Large intestine (tissue), 3 donors: ENCODE data around the gene NDOR1. TPM values are rescaled to one million over a fixed set of nuclear protein-coding genes. Genes with fewer than 3 reads are reported as not detected.

Experiments
- DNase-seq, 2 donors: peaks; one replicate each; pipeline versions ENCODE4 v3.0.0 to v3.0.0-alpha.2; 2013
- H3K27ac ChIP-seq: one replicate; pipeline ENCODE4 v1.5.1; 2013; ENCODE audit warnings: low read length
- H3K27me3 ChIP-seq: 2 replicates; pipeline ENCODE4 v1.6.1; 2013; ENCODE audit warnings: low read length; ENCODE audit not compliant: control insufficient read depth, insufficient read depth
- H3K36me3 ChIP-seq: 2 replicates; pipeline ENCODE4 v1.6.1; 2013; ENCODE audit warnings: low read length; ENCODE audit not compliant: control insufficient read depth, insufficient read depth
- H3K4me1 ChIP-seq: one replicate; pipeline ENCODE4 v1.6.1; 2013; ENCODE audit warnings: low read length; ENCODE audit not compliant: control insufficient read depth, insufficient read depth
- H3K4me3 ChIP-seq: one replicate; pipeline ENCODE4 v1.5.1; 2013; ENCODE audit warnings: low read length
- H3K9me3 ChIP-seq: one replicate; pipeline ENCODE4 v1.6.1; 2013; ENCODE audit warnings: mild to moderate bottlenecking, low read depth, low read length, moderate library complexity; ENCODE audit not compliant: control insufficient read depth
- WGBS: methylation state at CpG from one replicate; pipeline ENCODE4 v1.1.5; 2013; ENCODE audit warnings: low lambda C conversion rate; ENCODE audit not compliant: insufficient coverage; 5-methylcytosine and 5-hydroxymethylcytosine counted together
- polyA plus RNA-seq: library from polyadenylated mRNA; unstranded; fragments of 120-200 nt; gene quantifications from one replicate; pipeline ENCODE4 v1.2.1, GENCODE V29; 2013

The NDOR1 gene
- polyA plus RNA-seq, 1 donor = 12.1 TPM

DNA sequence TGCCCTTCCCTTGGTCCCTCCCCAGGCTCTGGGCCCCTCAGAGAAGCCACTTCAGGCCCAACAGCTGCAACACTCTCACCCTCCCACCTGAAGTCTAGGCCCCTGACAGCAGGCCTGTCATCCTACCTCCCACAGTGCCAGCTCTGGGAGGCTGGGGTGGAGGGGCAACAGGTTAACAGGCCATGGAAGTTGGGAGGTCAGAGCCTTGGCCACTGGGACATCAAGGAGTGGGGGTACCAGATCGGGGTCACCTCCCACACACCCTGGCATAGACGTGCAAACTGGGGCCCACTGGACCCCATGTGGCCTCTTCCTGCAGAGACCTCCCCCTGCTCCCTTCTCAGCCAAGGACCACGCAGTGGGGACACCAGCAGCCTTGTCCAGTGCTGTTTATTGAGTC lies 14.3 kb upstream of the NDOR1 start:
- no CpG with 5 or more reads among the region's 3 CpGs for WGBS
- H3K9me3 ChIP-seq = no peaks in the 10 kb centered on the region
- no peaks in the 10 kb centered on the region for H3K27me3 ChIP-seq
- no peak for DNase-seq
- peaks cover 56% of the 10 kb centered on the region for H3K4me1 ChIP-seq
- peaks cover 50% of the 10 kb centered on the region for H3K36me3 ChIP-seq
- no peak overlapping the region for H3K4me3 ChIP-seq
- H3K27ac ChIP-seq = no peak overlapping the region

DNA sequence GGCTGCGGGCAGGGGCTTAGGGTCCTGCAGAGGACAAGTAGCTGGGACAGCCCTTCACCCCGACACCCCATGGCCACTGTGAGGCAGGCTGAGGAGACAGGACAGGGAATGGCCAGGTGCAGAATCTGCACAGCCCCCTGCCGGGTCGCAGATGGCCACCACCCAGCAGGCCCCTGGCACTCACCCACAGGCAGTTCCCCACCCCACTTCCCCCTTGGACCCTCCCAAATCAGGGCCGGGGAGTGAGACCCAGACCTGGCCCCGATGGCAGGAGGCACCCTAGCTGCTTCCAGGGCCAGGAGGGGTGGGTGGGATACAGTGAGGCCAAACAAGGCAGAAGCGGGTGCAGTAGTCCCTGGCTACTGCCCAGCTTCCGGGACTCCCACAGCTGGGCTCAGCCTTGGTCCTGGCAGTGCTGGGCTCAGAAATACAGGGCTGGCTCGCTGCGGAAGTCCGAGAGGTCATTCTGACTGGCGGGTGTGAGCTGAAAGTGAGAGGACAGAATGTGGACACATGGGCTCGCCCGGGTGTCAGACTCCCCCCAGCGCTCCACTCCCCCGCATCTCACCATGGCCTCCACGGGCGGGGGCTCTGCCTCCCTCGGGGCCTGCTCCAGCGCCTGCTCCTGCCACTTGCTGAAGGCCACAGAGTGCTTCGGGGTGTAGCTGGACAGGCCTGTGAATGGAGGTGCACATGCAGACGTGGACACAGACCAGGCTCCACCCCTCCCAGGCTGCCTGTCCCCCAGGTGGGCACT lies 13.6 kb upstream of the NDOR1 start:
- Histone ChIP-seq H3K36me3 (peaks cover 43% of the 10 kb centered on the region), H3K4me3 (no peak overlapping the region), H3K4me1 (peaks cover 56% of the 10 kb centered on the region), H3K27ac (no peak overlapping the region), H3K27me3 (no peaks in the 10 kb centered on the region), H3K9me3 (no peaks in the 10 kb centered on the region)
- WGBS = no CpG with 5 or more reads among the region's 22 CpGs
- DNase-seq = no peak

DNA sequence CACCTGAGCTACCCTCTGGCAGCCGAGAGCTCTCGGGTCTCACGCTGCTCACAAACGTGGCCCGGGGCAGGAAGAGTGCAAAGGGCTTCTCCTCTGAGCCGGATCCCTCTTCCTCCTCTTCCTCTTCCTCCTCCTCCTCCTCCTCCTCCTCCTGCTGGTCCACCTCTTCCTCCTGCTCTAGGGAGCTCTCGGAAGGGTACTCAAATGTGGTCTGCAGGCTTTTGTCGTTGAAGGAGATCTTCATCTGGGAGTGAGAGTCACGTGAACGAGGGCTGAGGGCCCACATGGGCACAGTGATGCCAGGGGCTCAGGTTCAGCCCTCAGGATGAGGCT lies 13.1 kb upstream of the NDOR1 start:
- Histone ChIP-seq H3K9me3 (no peaks in the 10 kb centered on the region), H3K27ac (no peak overlapping the region), H3K27me3 (no peaks in the 10 kb centered on the region), H3K36me3 (peaks cover 40% of the 10 kb centered on the region), H3K4me1 (peaks cover 56% of the 10 kb centered on the region), H3K4me3 (no peak overlapping the region)
- WGBS = no CpG with 5 or more reads among the region's 10 CpGs
- DNase-seq = no peak

DNA sequence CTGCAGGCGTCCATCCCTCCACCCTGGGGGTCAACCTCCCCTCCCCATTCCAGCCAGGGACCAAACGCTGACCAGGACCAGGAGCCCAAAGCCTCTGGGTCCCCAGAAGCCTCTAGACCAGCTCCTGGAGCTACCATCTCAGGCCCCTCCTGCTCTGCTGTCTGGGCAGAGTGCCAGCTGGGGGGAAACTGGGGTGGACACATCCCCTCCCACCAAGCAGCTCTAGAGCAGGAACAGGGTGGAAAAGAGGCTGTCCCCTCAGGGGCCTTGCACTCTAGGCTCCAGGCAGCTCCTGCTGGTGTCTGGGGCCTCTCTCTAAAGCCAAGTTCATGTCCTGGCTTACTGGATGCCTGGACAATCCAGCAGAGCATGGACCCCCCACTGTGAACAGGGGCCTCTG lies 12.6 kb upstream of the NDOR1 start:
- Histone ChIP-seq H3K4me1 (peaks cover 57% of the 10 kb centered on the region), H3K36me3 (peaks cover 40% of the 10 kb centered on the region), H3K4me3 (no peak overlapping the region), H3K9me3 (no peaks in the 10 kb centered on the region), H3K27ac (no peak overlapping the region), H3K27me3 (no peaks in the 10 kb centered on the region)
- WGBS = no CpG with 5 or more reads among the region's 2 CpGs
- DNase-seq = no peak

DNA sequence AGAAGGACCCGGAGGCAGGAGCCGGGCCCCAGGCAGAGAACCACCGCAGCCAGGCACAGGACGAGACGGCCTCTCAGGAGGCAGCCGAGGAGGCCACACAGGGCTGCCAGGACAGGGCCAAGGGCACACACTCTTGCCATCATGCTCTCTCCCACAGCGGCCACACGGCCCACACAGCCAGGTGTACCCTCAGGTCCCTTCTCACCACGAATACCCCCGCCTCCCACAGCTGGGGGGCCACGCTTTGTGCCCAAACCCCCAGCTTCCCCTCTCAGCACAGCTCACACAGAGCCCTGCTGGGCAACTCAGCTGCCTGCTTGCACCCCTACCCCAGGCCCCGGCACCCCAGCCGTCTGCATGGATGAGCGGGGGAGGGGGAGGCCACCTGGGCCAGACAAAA lies 11.7 kb upstream of the NDOR1 start:
- Histone ChIP-seq H3K4me3 (no peak overlapping the region), H3K27me3 (no peaks in the 10 kb centered on the region), H3K36me3 (peaks cover 40% of the 10 kb centered on the region), H3K27ac (no peak overlapping the region), H3K4me1 (peaks cover 65% of the 10 kb centered on the region), H3K9me3 (no peaks in the 10 kb centered on the region)
- no peak for DNase-seq
- no CpG with 5 or more reads among the region's 14 CpGs for WGBS

DNA sequence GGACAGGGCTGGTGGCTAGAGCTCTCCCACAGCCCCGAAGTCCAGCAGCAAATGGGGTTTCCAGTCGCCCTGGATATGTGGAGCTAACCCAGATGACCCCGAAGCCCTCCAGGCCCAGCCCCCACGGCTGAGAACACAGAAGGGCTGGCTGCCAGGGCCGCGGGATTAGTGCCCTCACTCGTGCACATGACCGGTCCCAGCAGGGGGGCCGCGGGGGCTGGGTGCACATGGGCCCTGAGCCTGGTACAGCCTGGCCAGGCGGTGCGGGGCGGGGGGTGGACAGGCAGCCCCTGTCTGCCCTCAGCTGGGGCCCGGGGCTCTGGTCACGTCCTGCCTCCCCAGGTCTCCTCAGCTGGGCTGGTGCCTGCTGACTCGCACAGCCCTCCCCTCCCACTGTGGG lies 11.1 kb upstream of the NDOR1 start:
- no peak for DNase-seq
- Histone ChIP-seq H3K4me3 (no peak overlapping the region), H3K4me1 (peaks cover 69% of the 10 kb centered on the region), H3K27me3 (no peaks in the 10 kb centered on the region), H3K9me3 (no peaks in the 10 kb centered on the region), H3K27ac (no peak overlapping the region), H3K36me3 (peaks cover 40% of the 10 kb centered on the region)
- no CpG with 5 or more reads among the region's 16 CpGs for WGBS

DNA sequence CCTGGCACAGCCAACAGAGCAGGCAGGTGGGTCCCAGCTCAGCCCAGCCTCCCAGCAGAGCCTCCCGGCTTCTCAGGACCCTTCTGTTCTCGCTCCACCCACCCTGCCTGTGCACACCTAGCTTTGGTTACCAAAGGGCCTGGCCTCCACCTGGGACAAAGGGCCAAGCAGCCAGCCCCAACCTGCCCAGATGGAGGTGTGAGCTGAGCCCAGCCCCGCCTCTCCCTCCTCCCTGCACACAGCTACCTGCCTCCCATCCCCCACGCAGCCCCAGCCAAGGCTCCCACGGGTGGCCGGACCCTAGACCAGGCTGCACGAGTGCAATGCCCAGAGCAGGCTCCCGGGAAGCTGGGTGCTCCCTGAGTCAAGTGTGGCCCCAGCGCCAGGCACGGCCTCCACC lies 10.6 kb upstream of the NDOR1 start:
- Histone ChIP-seq H3K4me3 (no peak overlapping the region), H3K9me3 (no peaks in the 10 kb centered on the region), H3K36me3 (peaks cover 38% of the 10 kb centered on the region), H3K27me3 (no peaks in the 10 kb centered on the region), H3K4me1 (peaks cover 67% of the 10 kb centered on the region), H3K27ac (peak overlapping the region; percentile 68)
- DNase-seq = no peak
- WGBS = no CpG with 5 or more reads among the region's 10 CpGs

DNA sequence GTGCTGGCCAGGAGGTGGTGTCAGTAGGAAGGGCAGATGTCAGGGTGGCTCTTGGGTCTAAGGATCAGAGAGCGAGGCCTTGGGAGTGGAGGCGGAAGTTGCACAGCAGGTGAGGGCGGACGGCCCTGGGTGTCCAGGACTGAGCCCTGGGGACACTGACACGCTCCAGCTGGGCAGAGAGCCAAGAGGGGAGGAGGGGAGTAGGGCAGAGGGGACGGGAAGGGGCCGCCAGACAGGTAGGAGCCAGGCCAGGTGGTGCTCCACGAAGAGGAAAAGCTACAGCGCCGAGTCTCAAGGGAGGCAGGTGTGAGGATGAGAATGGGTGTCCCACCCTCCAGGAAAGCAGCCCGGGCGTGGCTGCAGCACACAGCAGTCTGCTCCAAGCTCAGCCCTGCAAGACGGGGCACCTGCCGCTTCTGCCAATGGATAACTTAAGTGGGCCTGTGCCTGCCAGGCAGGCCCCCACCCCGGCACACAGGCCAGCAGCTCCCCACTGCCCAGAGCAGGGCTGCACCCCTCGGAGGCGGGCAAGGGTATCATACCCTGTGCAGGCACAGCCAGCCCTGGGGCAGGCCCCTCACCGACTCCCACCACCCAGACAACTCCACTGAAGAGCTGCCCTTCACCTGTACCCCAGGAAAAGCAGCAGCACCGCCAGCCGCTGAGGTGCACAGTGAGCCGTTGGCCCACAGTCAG lies 9.8 kb upstream of the NDOR1 start:
- Histone ChIP-seq H3K4me3 (no peak overlapping the region), H3K36me3 (peaks cover 30% of the 10 kb centered on the region), H3K4me1 (peaks cover 59% of the 10 kb centered on the region), H3K9me3 (no peaks in the 10 kb centered on the region), H3K27ac (peak overlapping the region; percentile 68), H3K27me3 (no peaks in the 10 kb centered on the region)
- 20% methylated on average over 1 of the region's 21 CpGs for WGBS
- DNase-seq = peak; percentile 56 to 82

DNA sequence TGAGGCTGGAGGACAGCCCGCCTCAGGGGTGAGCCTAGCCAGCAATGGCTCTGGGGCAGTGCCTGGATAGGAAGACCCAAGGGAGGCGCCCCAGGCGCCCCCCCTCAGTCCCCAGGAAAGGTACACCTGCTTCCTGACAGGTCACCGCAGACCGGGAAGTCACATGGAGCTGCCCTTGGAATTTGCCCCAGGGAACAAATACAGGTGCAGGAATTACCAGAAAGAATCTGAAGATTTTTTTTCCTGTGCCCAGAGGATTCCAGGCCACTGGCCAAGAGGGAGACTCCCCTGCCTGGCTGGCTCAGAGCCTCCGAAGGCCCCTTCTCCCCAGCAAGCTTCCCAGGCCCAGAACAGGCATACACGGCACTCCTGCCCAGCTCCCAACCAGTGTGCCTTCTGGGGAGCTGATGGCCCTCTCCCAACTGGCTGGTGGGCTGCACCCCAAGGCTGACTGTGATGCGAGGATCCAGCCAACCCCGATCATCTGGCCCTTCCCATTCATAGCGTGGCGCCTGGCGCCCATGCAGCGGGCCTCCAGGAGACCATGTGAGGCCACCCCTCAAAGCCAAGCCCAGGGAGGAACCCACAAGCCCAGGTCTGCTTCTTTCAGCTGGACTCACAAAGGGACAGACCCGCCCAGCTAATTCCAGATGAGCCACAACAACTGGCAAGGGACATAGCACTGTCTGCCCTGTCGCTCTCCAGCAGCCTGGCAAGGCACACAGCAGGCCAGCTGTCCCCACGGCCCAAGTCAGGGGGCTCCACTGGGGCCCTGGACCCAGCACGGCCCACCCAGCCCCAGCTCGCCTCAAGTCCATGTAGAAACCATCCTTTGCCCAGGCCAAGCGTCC lies 7.2 kb upstream of the NDOR1 start:
- no peaks in the 10 kb centered on the region for H3K9me3 ChIP-seq

DNA sequence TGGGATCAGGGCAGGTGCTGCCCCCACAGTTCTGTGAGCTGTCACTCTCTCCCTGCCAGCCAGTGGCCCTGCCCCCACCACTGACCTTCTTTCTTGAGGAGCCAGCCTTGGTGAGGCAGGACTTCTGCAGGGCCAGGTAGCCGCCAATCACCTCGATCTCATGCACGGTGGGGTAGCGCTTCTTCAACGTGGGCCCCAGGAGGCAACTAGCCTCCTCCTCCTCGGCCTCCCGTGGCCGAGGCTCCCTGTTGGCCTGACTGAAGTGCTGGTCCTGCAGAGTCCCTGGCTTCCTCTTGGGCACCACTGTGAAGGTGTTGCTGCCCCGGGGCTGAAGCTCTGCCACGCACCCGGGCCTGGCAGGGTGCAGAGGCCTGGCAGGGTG lies 6.6 kb upstream of the NDOR1 start:
- no peaks in the 10 kb centered on the region for H3K27me3 ChIP-seq
- H3K27ac ChIP-seq = peak overlapping the region; percentile 83
- no peaks in the 10 kb centered on the region for H3K9me3 ChIP-seq
- peak overlapping the region; percentile 67 for H3K4me3 ChIP-seq
- H3K36me3 ChIP-seq = peaks cover 3% of the 10 kb centered on the region
- no peak for DNase-seq
- WGBS = no CpG with 5 or more reads among the region's 11 CpGs
- H3K4me1 ChIP-seq = peaks cover 63% of the 10 kb centered on the region

More for the DNA sequence above, 7.2 kb upstream of the NDOR1 start:
- DNase-seq = peak; percentile 67 to 85
- peak overlapping the region; percentile 83 for H3K27ac ChIP-seq
- no CpG with 5 or more reads among the region's 19 CpGs for WGBS
- H3K4me1 ChIP-seq = peaks cover 61% of the 10 kb centered on the region
- peaks cover 7% of the 10 kb centered on the region for H3K36me3 ChIP-seq
- H3K27me3 ChIP-seq = no peaks in the 10 kb centered on the region
- peak overlapping the region; percentile 67 for H3K4me3 ChIP-seq
